GM19239 (cell line): Measurements from ENCODE around the gene LIME1.

Experiments
- DNase-seq: peaks from one replicate; pipeline ENCODE4 v3.0.0; 2011; ENCODE audit warnings: low spot score; ENCODE audit not compliant: insufficient read length
- FAIRE-seq: peaks from 2 replicates; lab custom pipeline; 2011; peaks lifted over from hg19 to GRCh38; lab: Jason Lieb, UNC

Gene LIME1

DNA sequence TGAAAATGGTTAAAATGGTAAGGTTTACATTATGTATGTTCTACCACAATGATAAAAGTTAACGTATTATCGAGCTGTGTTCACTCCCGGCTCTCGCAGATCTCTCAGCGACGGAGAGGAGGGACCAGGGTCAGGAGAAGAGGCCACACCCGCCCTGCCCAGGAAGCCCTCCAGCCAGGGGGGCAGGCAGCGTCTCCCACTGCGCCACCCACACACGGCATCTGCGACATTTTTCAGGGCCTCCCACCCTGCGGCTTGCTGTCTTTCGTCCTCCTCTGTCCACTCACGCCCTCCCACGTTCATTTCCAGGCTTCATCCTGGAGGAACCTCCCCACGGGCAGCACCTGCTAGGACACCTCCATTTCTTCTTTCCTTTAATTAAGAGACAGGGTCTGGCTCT is 51.3 kb downstream of the LIME1 start:
- FAIRE-seq, result no peak
- DNase-seq, result no peak
